Measurements from ENCODE around the gene FAIM2. TPM values are rescaled to one million over a fixed set of nuclear protein-coding genes. Genes with fewer than 3 reads are reported as not detected.

FAIM2 gene
- total RNA-seq, 1 donor from 2014 or later = not detected

DNA sequence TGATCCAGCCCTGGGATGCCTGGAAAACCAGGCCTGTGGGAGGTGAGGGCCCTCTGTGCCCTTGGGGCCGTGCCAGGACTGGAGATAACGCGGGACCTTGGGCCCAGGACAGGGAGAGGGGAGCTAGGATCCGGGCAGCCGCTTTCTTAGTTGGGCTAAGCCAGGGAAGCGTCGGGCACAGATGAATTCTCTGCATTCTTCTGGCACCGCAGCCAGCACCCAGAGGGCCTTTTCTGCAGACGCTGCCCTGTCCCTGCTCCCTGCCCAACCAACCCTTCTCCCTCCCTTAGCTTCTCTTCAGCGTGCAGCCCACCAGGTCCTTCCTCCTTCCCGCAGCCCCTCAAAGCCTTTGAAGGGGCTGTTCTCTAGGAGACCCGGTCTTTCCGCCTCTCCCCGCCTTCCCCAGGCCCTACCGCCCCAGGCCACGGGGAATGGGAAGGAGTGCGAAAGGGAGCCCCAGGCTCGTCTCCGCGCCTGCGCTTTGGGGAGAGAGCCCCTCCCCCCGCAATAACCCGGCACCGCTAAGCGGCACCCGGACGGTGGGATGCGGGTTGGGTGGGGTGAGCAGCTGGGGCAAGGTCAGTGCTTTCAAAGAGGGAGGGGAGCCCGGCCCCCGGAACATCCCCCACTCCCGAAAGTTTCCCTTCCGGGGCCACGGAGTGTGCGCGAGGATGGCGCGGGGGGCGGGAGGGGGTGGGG, 76.2 kb downstream of the FAIM2 start:
- H3K27me3 Mint-ChIP-seq = no peaks in the 10 kb centered on the region
- no peaks in the 10 kb centered on the region for H3K9me3 Mint-ChIP-seq
- intact Hi-C loops (cut with micrococcal nuclease) = loop anchor here (1.0 to 10.0 kb wide), 7 partner anchors 12 to 563 kb away; partner anchors contain the start of genes BCDIN3D, CERS5, FMNL3 and MCRS1
- ATAC-seq (ENCODE audit: low read depth) (peak; percentile 7), DNase-seq (peak; percentile 45)
- H3K27ac Mint-ChIP-seq = no peak overlapping the region
- ChIA-PET CTCF (interaction anchor here (0.7 to 4.9 kb wide), 3 partner anchors 11 to 86 kb away, joined by 3 to 19 read pairs (median 3); partner anchors contain the start of gene TMBIM6), POLR2A (interaction anchor here (0.8 to 3.5 kb wide), 8 partner anchors 12 to 206 kb away, joined by 3 to 28 read pairs (median 6); partner anchors contain the start of genes BCDIN3D, RACGAP1 and TMBIM6)
- peaks cover 37% of the 10 kb centered on the region for H3K4me1 Mint-ChIP-seq
- peaks cover 3% of the 10 kb centered on the region for H3K36me3 Mint-ChIP-seq (ENCODE audit: low read depth)
- peak overlapping the region; percentile 98 for H3K4me3 Mint-ChIP-seq
- TF ChIP-seq, protein P1, sequence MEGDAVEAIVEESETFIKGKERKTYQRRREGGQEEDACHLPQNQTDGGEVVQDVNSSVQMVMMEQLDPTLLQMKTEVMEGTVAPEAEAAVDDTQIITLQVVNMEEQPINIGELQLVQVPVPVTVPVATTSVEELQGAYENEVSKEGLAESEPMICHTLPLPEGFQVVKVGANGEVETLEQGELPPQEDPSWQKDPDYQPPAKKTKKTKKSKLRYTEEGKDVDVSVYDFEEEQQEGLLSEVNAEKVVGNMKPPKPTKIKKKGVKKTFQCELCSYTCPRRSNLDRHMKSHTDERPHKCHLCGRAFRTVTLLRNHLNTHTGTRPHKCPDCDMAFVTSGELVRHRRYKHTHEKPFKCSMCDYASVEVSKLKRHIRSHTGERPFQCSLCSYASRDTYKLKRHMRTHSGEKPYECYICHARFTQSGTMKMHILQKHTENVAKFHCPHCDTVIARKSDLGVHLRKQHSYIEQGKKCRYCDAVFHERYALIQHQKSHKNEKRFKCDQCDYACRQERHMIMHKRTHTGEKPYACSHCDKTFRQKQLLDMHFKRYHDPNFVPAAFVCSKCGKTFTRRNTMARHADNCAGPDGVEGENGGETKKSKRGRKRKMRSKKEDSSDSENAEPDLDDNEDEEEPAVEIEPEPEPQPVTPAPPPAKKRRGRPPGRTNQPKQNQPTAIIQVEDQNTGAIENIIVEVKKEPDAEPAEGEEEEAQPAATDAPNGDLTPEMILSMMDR (IDR thresholded peaks at IDR 0.05) = no peak

DNA sequence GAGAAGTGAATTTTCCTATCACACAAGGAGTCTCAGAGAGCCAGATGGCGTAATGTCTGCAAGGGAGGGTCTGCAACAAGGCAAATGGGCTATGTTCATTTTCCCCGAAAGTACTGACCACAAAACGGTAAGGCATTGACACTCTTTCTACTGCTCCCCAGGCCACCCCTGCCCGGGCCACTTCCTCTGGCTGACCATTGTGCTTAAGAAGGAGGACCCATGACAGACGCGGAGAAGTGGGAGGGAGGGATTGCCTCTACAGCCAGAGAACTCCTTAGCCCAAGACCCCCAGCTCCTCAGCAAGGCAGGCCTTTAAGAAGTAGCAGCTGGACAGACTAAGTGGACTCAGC, 76.7 kb downstream of the FAIM2 start:
- ChIA-PET CTCF (interaction anchor here (4.9 kb wide), 1 partner anchor 12 kb away, joined by 19 read pairs; no protein-coding TSS in a partner anchor), POLR2A (interaction anchor here (2.4 to 3.5 kb wide), 2 partner anchors 16 to 86 kb away, joined by 19 to 28 read pairs; partner anchors contain the start of genes BCDIN3D and TMBIM6)
- H3K27me3 Mint-ChIP-seq = no peaks in the 10 kb centered on the region
- H3K27ac Mint-ChIP-seq = peak overlapping the region; percentile 41
- intact Hi-C loops (cut with micrococcal nuclease) = loop anchor here (10.0 kb wide), 2 partner anchors 262 to 562 kb away; partner anchors contain the start of genes MCRS1 and TUBA1C
- TF ChIP-seq, protein P1 (IDR thresholded peaks at IDR 0.05) = no peak
- H3K4me3 Mint-ChIP-seq = peak overlapping the region; percentile 98
- peaks cover 37% of the 10 kb centered on the region for H3K4me1 Mint-ChIP-seq
- ATAC-seq (ENCODE audit: low read depth) = no peak
- H3K9me3 Mint-ChIP-seq = no peaks in the 10 kb centered on the region
- H3K36me3 Mint-ChIP-seq (ENCODE audit: low read depth) = peaks cover 3% of the 10 kb centered on the region
- DNase-seq = no peak

DNA sequence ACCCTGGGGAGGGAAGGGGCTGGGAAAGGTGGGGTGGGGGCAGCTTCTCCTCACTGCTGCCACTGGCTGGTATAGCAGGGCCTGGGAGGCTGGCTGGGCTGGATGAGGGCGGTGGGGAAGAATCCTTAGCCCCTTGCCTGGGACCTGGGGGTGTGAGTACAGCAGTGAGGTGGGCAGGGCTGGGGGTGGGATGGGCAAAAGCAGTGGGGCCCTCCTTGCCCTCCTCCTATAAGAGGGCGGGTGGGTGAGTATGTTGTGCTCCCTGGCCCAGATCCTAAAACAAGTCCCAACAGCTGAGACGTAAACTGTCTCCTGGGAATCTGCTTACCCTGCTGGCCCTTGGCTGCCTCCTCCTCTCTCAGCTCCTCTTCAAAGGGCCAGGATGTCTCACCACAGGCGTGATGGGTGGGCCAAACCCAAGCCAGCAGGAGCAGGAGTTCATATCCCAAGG, 77.7 kb downstream of the FAIM2 start:
- ChIA-PET CTCF (interaction anchor here (4.9 kb wide), 1 partner anchor 13 kb away, joined by 19 read pairs; no protein-coding TSS in a partner anchor), POLR2A (interaction anchor here (0.7 to 3.5 kb wide), 3 partner anchors 17 to 85 kb away, joined by 3 to 28 read pairs (median 5); partner anchors contain the start of genes BCDIN3D and TMBIM6)

DNA sequence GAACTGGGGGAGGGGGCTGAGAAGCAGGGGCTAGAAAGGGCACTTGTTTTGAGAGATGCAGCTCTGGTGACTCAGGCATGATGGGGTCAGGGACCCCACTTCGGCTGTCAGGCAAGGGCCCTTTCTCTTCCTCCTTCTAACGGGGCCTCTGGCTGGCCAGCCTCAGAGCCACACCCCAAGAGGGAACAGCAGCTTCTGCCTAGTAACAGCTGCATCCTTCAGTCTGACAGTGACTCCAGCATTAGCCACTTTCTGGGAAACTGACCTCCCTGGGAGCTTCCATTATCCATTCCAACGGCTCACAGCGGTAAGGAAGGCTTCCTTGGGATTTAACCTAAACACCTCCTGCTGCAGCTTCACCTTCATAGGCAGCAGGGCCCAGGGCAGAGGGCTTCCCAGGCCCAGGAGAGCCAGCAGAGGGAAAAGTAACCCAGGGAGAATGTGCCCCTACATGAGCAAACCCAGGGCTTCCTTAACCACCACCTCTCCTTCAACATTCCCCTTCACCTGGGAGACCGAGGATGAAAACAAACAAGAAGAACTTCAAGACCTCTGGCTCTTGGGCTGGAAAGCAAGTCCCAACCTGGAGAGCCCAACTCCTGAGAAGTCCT, 78.2 kb downstream of the FAIM2 start:
- no peaks in the 10 kb centered on the region for H3K27me3 Mint-ChIP-seq
- no peak overlapping the region for H3K27ac Mint-ChIP-seq
- H3K4me3 Mint-ChIP-seq = no peak overlapping the region
- intact Hi-C loops (cut with micrococcal nuclease) = loop anchor here (10.0 kb wide), 2 partner anchors 261 to 561 kb away; partner anchors contain the start of genes MCRS1 and TUBA1C
- ChIA-PET CTCF (interaction anchor here (4.9 kb wide), 1 partner anchor 13 kb away, joined by 19 read pairs; no protein-coding TSS in a partner anchor), POLR2A (interaction anchor here (0.6 to 3.5 kb wide), 4 partner anchors 18 to 706 kb away, joined by 3 to 28 read pairs (median 9); partner anchors contain the start of genes BCDIN3D and TMBIM6)
- TF ChIP-seq, protein P1 (IDR thresholded peaks at IDR 0.05) = no peak
- no peak for DNase-seq
- peaks cover 46% of the 10 kb centered on the region for H3K4me1 Mint-ChIP-seq
- no peaks in the 10 kb centered on the region for H3K9me3 Mint-ChIP-seq
- H3K36me3 Mint-ChIP-seq (ENCODE audit: low read depth) = peaks cover 4% of the 10 kb centered on the region
- no peak for ATAC-seq (ENCODE audit: low read depth)

More for the DNA sequence above, 77.7 kb downstream of the FAIM2 start:
- no peak overlapping the region for H3K4me3 Mint-ChIP-seq
- no peaks in the 10 kb centered on the region for H3K9me3 Mint-ChIP-seq
- no peaks in the 10 kb centered on the region for H3K27me3 Mint-ChIP-seq
- intact Hi-C loops (cut with micrococcal nuclease) = loop anchor here (10.0 kb wide), 2 partner anchors 261 to 561 kb away; partner anchors contain the start of genes MCRS1 and TUBA1C
- ATAC-seq (ENCODE audit: low read depth) (no peak), DNase-seq (no peak)
- TF ChIP-seq, protein P1 (IDR thresholded peaks at IDR 0.05) = no peak
- peaks cover 4% of the 10 kb centered on the region for H3K36me3 Mint-ChIP-seq (ENCODE audit: low read depth)
- H3K27ac Mint-ChIP-seq = no peak overlapping the region
- peaks cover 43% of the 10 kb centered on the region for H3K4me1 Mint-ChIP-seq
